HFFc6 (cell line): ENCODE measurements around the gene HIC1. TPM values are rescaled to one million over a fixed set of nuclear protein-coding genes. Genes with fewer than 3 reads are reported as not detected.

Experiments used
- DNase-seq: peaks from one replicate; pipeline ENCODE4 v3.0.0-alpha.2; 2018
- H3K27ac Mint-ChIP-seq: 2 replicates; pipeline ENCODE4 v1.8.0; 2020; ENCODE audit warnings: mild to moderate bottlenecking, mixed read lengths
- H3K27me3 Mint-ChIP-seq: 2 replicates; pipeline ENCODE4 v1.8.0; 2021; ENCODE audit warnings: mild to moderate bottlenecking, moderate library complexity, mixed read lengths; ENCODE audit not compliant: insufficient read depth
- H3K36me3 Mint-ChIP-seq: 2 replicates; pipeline ENCODE4 v1.8.0; 2021; ENCODE audit warnings: low read depth, mixed read lengths
- H3K4me1 Mint-ChIP-seq: 2 replicates; pipeline ENCODE4 v1.8.0; 2020; ENCODE audit warnings: low read depth, mixed read lengths
- H3K4me3 Mint-ChIP-seq: 2 replicates; pipeline ENCODE4 v1.8.0; 2020; ENCODE audit warnings: mild to moderate bottlenecking, moderate library complexity, mixed read lengths
- H3K9me3 Mint-ChIP-seq: 2 replicates; pipeline ENCODE4 v1.8.0; 2020; ENCODE audit warnings: mild to moderate bottlenecking, mixed read lengths
- CTCF ChIP-seq: fragments of 200-600 bp; sonication (generic); IDR thresholded peaks from 2 replicates; pipeline ENCODE4 v1.5.0; 2021; ENCODE audit warnings: antibody characterized with exemption, mild to moderate bottlenecking
- total RNA-seq, 6 experiments: library from RNA; stranded (reverse); fragmentation: NEBNext Ultra II Directional; extraction: Animal tissue kit (Norgen Biotek cat#: 25700); gene quantifications; 2 replicates in 1 of 6; 3 replicates in 5 of 6; pipeline ENCODE4 v1.2.3, GENCODE V29; 2021

The HIC1 gene
- total RNA-seq, 6 experiments from 2014 or later: 42.7 to 51.9 (median 48.0) TPM

DNA sequence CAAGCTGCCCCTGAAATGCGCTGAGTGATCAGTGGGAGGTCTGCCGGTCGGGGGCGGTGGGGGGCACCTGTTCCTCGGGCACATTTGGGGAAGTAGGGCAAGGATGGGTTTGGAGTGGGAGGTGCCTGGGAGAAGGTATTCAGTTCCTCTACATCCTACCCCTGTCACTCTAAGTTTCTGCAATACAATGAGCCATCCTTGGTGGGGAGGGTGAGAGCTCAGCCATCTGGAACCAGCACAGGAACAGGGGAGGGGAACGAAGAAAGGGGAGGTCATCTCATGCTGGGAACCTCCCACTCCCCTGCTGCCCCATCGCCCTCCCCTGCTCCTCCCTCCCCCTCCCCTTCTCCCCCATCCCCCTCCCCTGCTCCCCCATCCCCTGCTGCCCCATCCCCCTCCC is 20.7 kb upstream of the HIC1 start:
- H3K27ac Mint-ChIP-seq: peak overlapping the region; percentile 90
- no peaks in the 10 kb centered on the region; the same call in 1 of the 2 replicates for H3K27me3 Mint-ChIP-seq

GRCh38 chr17:2034806-2035540 is 19.9 kb upstream of the HIC1 start:
- TF ChIP-seq CTCF: no peak
- peak; percentile 90 for DNase-seq
- H3K4me3 Mint-ChIP-seq: peak overlapping the region; percentile 69
- peaks cover 38% of the 10 kb centered on the region for H3K4me1 Mint-ChIP-seq
- no peaks in the 10 kb centered on the region; the same call in 1 of the 2 replicates for H3K27me3 Mint-ChIP-seq
- H3K36me3 Mint-ChIP-seq: peaks cover 30% of the 10 kb centered on the region
- H3K9me3 Mint-ChIP-seq: no peaks in the 10 kb centered on the region
- H3K27ac Mint-ChIP-seq: peak overlapping the region; percentile 66

More for the DNA sequence above, 20.7 kb upstream of the HIC1 start:
- H3K9me3 Mint-ChIP-seq: no peaks in the 10 kb centered on the region
- peaks cover 30% of the 10 kb centered on the region for H3K36me3 Mint-ChIP-seq
- peaks cover 38% of the 10 kb centered on the region for H3K4me1 Mint-ChIP-seq
- DNase-seq: peak; percentile 72
- no peak for TF ChIP-seq CTCF
- H3K4me3 Mint-ChIP-seq: peak overlapping the region; percentile 78

DNA sequence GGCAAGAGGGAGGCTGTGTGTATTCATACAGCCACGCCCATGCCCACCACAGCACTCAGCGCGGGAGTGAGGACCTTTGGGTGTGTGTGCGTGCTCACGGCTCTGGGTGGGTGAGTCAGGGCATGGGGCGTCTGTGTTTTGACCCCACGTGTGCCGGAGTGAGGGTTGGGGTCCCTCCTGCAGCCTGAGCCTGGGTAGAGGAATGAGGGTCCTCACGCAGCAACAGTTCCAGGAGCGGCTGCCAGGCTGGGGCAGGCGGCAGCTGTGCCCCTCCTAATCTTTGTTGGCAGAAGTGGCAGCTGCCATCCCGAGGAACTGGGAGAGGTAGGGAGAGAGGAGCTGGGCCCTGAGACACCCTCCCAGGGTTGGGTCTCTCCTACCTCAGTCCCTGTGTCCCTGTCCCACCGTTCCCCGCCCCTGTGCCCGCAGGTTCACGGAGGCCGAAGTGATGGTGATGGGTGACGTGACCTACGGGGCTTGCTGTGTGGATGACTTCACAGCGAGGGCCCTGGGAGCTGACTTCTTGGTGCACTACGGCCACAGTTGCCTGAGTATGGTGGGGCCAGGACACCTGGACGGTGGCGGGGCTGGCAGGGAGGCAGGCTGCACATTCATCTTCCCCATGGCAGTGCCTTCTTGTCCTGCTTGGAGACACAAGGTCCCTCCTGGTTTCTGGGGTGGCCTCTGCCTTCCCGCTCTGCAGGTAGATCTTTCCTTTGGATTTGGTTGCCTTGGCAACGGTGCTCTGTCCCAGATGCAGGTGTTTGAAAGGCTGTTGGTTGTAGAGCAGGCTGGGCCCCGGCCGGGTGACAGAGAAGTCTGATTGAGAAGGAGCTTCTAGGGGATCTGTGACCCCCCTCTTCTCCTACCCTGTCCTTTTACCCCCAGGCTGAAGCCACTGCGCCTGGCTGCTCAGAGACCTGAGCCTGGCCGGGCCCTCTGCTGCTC is 19.1 kb upstream of the HIC1 start:
- H3K27me3 Mint-ChIP-seq: no peaks in the 10 kb centered on the region; the same call in none of the 2 replicates

DNA sequence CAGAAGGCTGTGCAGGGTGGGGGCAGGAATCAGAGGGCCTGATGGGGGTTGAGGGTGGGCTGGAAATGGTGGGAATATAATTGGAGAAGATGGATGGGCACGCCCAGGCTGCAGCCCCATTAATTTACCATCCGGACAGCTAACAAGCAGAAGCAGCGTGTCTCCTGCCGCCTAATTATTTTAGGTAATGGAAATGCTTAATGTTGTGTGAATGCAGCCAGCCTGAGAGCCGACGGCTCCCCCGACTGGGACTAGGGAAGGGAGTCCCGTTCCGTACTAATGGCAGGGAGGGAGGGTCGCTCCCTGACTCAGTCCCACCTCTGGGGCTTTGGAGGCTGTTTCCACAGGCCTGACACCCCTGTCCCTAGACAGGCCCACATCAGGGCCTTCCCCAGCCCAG is 17.7 kb upstream of the HIC1 start:
- Mint-ChIP-seq H3K4me3 (no peak overlapping the region), H3K36me3 (peaks cover 28% of the 10 kb centered on the region), H3K4me1 (peaks cover 37% of the 10 kb centered on the region), H3K27me3 (no peaks in the 10 kb centered on the region; the same call in none of the 2 replicates), H3K27ac (no peak overlapping the region), H3K9me3 (no peaks in the 10 kb centered on the region)
- DNase-seq: no peak
- no peak for TF ChIP-seq CTCF

More for the DNA sequence above, 19.1 kb upstream of the HIC1 start:
- Mint-ChIP-seq H3K4me3 (peak overlapping the region; percentile 17), H3K4me1 (peaks cover 39% of the 10 kb centered on the region), H3K36me3 (peaks cover 28% of the 10 kb centered on the region), H3K9me3 (no peaks in the 10 kb centered on the region), H3K27ac (peak overlapping the region; percentile 52)
- no peak for DNase-seq
- TF ChIP-seq CTCF: no peak

DNA sequence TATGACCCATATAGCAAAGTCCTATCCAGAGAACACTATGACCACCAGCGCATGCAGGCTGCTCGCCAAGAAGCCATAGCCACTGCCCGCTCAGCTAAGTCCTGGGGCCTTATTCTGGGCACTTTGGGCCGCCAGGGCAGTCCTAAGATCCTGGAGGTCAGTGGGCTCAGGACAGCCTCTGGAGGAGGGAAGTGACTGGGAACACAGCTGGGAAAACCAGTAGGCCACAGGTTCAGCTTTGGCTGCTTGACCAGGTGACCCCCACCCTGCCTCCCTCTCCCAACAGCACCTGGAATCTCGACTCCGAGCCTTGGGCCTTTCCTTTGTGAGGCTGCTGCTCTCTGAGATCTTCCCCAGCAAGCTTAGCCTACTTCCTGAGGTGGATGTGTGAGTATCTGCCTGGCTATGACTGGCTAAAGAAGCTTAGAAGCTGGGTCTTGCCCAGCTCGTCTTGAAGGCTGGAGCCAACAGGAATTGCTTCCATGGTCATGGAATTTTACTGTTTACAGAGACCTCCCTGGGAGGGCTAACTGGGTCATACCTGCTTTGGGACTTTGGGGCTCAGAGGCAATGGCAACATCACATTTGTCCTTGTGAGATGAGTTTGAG is 14.6 kb upstream of the HIC1 start:
- Mint-ChIP-seq H3K4me3 (no peak overlapping the region; the same call in 1 of the 2 replicates), H3K36me3 (peaks cover 49% of the 10 kb centered on the region), H3K4me1 (peaks cover 47% of the 10 kb centered on the region), H3K9me3 (no peaks in the 10 kb centered on the region), H3K27me3 (no peaks in the 10 kb centered on the region; the same call in none of the 2 replicates), H3K27ac (peak overlapping the region; percentile 96)
- TF ChIP-seq CTCF: no peak
- DNase-seq: no peak
